ENCODE results near the gene ZNF414. TPM values are rescaled to one million over a fixed set of nuclear protein-coding genes. Genes with fewer than 3 reads are reported as not detected.
A peak's percentile ranks its signal among the peaks of the same experiment; 100 is the strongest.

The ZNF414 gene
- total and polyA plus RNA-seq, 9 donors: 2.8 to 19.0 (median 14.4) TPM

GRCh38 chr19:8469613-8470368 lies 44.2 kb downstream of the ZNF414 start:
- Histone ChIP-seq H3K4me1 (ENCODE audit: control insufficient read depth, insufficient read depth, low read length) (peaks cover 3% of the 10 kb centered on the region), H3K4me3 (ENCODE audit: low read length) (no peak overlapping the region), H3K27me3 (ENCODE audit: control insufficient read depth, insufficient read depth, low read length) (no peaks in the 10 kb centered on the region), H3K27ac (ENCODE audit: low read length) (no peak overlapping the region), H3K9me3 (replicated peaks; ENCODE audit: control insufficient read depth, low read depth, low read length) (no peaks in the 10 kb centered on the region), H3K36me3 (ENCODE audit: control insufficient read depth, insufficient read depth, low read length) (peaks cover 89% of the 10 kb centered on the region)
- no peak for DNase-seq
- WGBS (ENCODE audit: insufficient coverage): 87% methylated on average over 8 of the region's 13 CpGs

- H3K36me3 ChIP-seq (ENCODE audit: control insufficient read depth, insufficient read depth, low read length): peaks cover 87% of the 10 kb centered on the region
- DNase-seq: peak; percentile 83
- H3K9me3 ChIP-seq (replicated peaks; ENCODE audit: control insufficient read depth, low read depth, low read length): no peaks in the 10 kb centered on the region
- no peak overlapping the region for H3K27ac ChIP-seq (ENCODE audit: low read length)
- H3K4me1 ChIP-seq (ENCODE audit: control insufficient read depth, insufficient read depth, low read length): peaks cover 3% of the 10 kb centered on the region
- 59% methylated on average over 6 of the region's 8 CpGs for WGBS (ENCODE audit: insufficient coverage)
- no peaks in the 10 kb centered on the region for H3K27me3 ChIP-seq (ENCODE audit: control insufficient read depth, insufficient read depth, low read length)
- no peak overlapping the region for H3K4me3 ChIP-seq (ENCODE audit: low read length)
Measured at GRCh38 chr19:8468761-8469373, 45.1 kb downstream of the ZNF414 start.

- Histone ChIP-seq H3K4me1 (ENCODE audit: control insufficient read depth, insufficient read depth, low read length) (peaks cover 3% of the 10 kb centered on the region), H3K9me3 (replicated peaks; ENCODE audit: control insufficient read depth, low read depth, low read length) (no peaks in the 10 kb centered on the region), H3K4me3 (ENCODE audit: low read length) (no peak overlapping the region), H3K27me3 (ENCODE audit: control insufficient read depth, insufficient read depth, low read length) (no peaks in the 10 kb centered on the region), H3K27ac (ENCODE audit: low read length) (no peak overlapping the region), H3K36me3 (ENCODE audit: control insufficient read depth, insufficient read depth, low read length) (peaks cover 89% of the 10 kb centered on the region)
- DNase-seq: no peak
- WGBS (ENCODE audit: insufficient coverage): no CpG with 5 or more reads among the region's 3 CpGs
Measured at GRCh38 chr19:8468124-8468523, 45.8 kb downstream of the ZNF414 start.

- H3K27me3 ChIP-seq (ENCODE audit: control insufficient read depth, insufficient read depth, low read length): no peaks in the 10 kb centered on the region
- peaks cover 74% of the 10 kb centered on the region for H3K36me3 ChIP-seq (ENCODE audit: control insufficient read depth, insufficient read depth, low read length)
- 95% methylated on average over 4 of the region's 4 CpGs for WGBS (ENCODE audit: insufficient coverage)
- H3K4me3 ChIP-seq (ENCODE audit: low read length): no peak overlapping the region
- H3K9me3 ChIP-seq (replicated peaks; ENCODE audit: control insufficient read depth, low read depth, low read length): no peaks in the 10 kb centered on the region
- H3K27ac ChIP-seq (ENCODE audit: low read length): no peak overlapping the region
- no peak for DNase-seq
- H3K4me1 ChIP-seq (ENCODE audit: control insufficient read depth, insufficient read depth, low read length): peaks cover 9% of the 10 kb centered on the region
Measured at GRCh38 chr19:8466018-8466417, 47.9 kb downstream of the ZNF414 start.

GRCh38 chr19:8463365-8463764 lies 50.6 kb downstream of the ZNF414 start:
- no peak overlapping the region for H3K4me3 ChIP-seq (ENCODE audit: low read length)
- H3K4me1 ChIP-seq (ENCODE audit: control insufficient read depth, insufficient read depth, low read length): peaks cover 21% of the 10 kb centered on the region
- H3K27me3 ChIP-seq (ENCODE audit: control insufficient read depth, insufficient read depth, low read length): no peaks in the 10 kb centered on the region
- no peaks in the 10 kb centered on the region for H3K9me3 ChIP-seq (replicated peaks; ENCODE audit: control insufficient read depth, low read depth, low read length)
- H3K27ac ChIP-seq (ENCODE audit: low read length): no peak overlapping the region
- peaks cover 50% of the 10 kb centered on the region for H3K36me3 ChIP-seq (ENCODE audit: control insufficient read depth, insufficient read depth, low read length)
- no peak for DNase-seq
- WGBS (ENCODE audit: insufficient coverage): 92% methylated on average over 6 of the region's 8 CpGs

- Histone ChIP-seq H3K4me3 (ENCODE audit: low read length) (no peak overlapping the region), H3K9me3 (replicated peaks; ENCODE audit: control insufficient read depth, low read depth, low read length) (no peaks in the 10 kb centered on the region), H3K27me3 (ENCODE audit: control insufficient read depth, insufficient read depth, low read length) (no peaks in the 10 kb centered on the region), H3K4me1 (ENCODE audit: control insufficient read depth, insufficient read depth, low read length) (peaks cover 27% of the 10 kb centered on the region), H3K36me3 (ENCODE audit: control insufficient read depth, insufficient read depth, low read length) (peaks cover 46% of the 10 kb centered on the region), H3K27ac (ENCODE audit: low read length) (no peak overlapping the region)
- DNase-seq: no peak
- 61% methylated on average over 3 of the region's 5 CpGs for WGBS (ENCODE audit: insufficient coverage)
Measured at GRCh38 chr19:8462571-8462970, 51.4 kb downstream of the ZNF414 start.

GRCh38 chr19:8461891-8462290 lies 52.1 kb downstream of the ZNF414 start:
- DNase-seq: no peak
- H3K36me3 ChIP-seq (ENCODE audit: control insufficient read depth, insufficient read depth, low read length): peaks cover 43% of the 10 kb centered on the region
- H3K4me3 ChIP-seq (ENCODE audit: low read length): no peak overlapping the region
- H3K27me3 ChIP-seq (ENCODE audit: control insufficient read depth, insufficient read depth, low read length): no peaks in the 10 kb centered on the region
- H3K4me1 ChIP-seq (ENCODE audit: control insufficient read depth, insufficient read depth, low read length): peaks cover 30% of the 10 kb centered on the region
- H3K9me3 ChIP-seq (replicated peaks; ENCODE audit: control insufficient read depth, low read depth, low read length): no peaks in the 10 kb centered on the region
- no peak overlapping the region for H3K27ac ChIP-seq (ENCODE audit: low read length)
- WGBS (ENCODE audit: insufficient coverage): 85% methylated on average over 9 of the region's 14 CpGs

GRCh38 chr19:8461376-8461775 lies 52.6 kb downstream of the ZNF414 start:
- H3K27ac ChIP-seq (ENCODE audit: low read length): no peak overlapping the region
- peaks cover 33% of the 10 kb centered on the region for H3K4me1 ChIP-seq (ENCODE audit: control insufficient read depth, insufficient read depth, low read length)
- H3K27me3 ChIP-seq (ENCODE audit: control insufficient read depth, insufficient read depth, low read length): no peaks in the 10 kb centered on the region
- H3K4me3 ChIP-seq (ENCODE audit: low read length): no peak overlapping the region
- no peaks in the 10 kb centered on the region for H3K9me3 ChIP-seq (replicated peaks; ENCODE audit: control insufficient read depth, low read depth, low read length)
- DNase-seq: no peak
- WGBS (ENCODE audit: insufficient coverage): no CpG with 5 or more reads among the region's 4 CpGs
- H3K36me3 ChIP-seq (ENCODE audit: control insufficient read depth, insufficient read depth, low read length): peaks cover 45% of the 10 kb centered on the region

GRCh38 chr19:8460516-8461298 lies 53.3 kb downstream of the ZNF414 start:
- H3K36me3 ChIP-seq (ENCODE audit: control insufficient read depth, insufficient read depth, low read length): peaks cover 47% of the 10 kb centered on the region
- no peak overlapping the region for H3K27ac ChIP-seq (ENCODE audit: low read length)
- no peak for DNase-seq
- H3K27me3 ChIP-seq (ENCODE audit: control insufficient read depth, insufficient read depth, low read length): no peaks in the 10 kb centered on the region
- no peak overlapping the region for H3K4me3 ChIP-seq (ENCODE audit: low read length)
- WGBS (ENCODE audit: insufficient coverage): 64% methylated on average over 2 of the region's 7 CpGs
- no peaks in the 10 kb centered on the region for H3K9me3 ChIP-seq (replicated peaks; ENCODE audit: control insufficient read depth, low read depth, low read length)
- H3K4me1 ChIP-seq (ENCODE audit: control insufficient read depth, insufficient read depth, low read length): peaks cover 34% of the 10 kb centered on the region
